ENCODE data around the gene EME2.

EME2 gene

GRCh38 chr16:1821861-1822611 is 49.4 kb downstream of the EME2 start:
- no peak for DNase-seq

GRCh38 chr16:1822801-1823200 is 50.2 kb downstream of the EME2 start:
- DNase-seq = no peak

DNA sequence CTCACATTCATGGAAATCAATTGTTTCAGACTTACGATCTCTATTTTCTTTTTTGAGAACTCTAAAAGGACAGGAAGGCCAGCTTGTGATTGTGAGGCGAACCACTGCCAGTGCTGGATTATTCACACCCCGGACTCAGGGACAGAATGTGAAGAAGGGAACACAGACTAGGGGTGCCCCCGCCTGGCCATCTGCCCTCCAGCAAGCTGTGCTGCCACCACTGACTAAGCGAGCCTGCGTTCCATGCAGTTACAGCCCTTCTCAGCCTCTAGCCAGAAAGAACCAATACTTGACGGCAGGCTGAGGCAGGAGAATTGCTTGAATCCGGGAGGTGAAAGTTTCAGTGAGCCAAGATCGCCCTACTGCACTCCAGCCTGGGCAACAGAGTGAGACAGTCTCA is 51.2 kb downstream of the EME2 start:
- DNase-seq = no peak

GRCh38 chr16:1825381-1825863 is 52.8 kb downstream of the EME2 start:
- no peak for DNase-seq
